SIG-M5 (cell line): ENCODE results near the gene C12orf76.

Source experiments
- DNase-seq: peaks from one replicate; lab custom pipeline; 2025; lab: John Stamatoyannopoulos, UW

C12orf76 gene

DNA sequence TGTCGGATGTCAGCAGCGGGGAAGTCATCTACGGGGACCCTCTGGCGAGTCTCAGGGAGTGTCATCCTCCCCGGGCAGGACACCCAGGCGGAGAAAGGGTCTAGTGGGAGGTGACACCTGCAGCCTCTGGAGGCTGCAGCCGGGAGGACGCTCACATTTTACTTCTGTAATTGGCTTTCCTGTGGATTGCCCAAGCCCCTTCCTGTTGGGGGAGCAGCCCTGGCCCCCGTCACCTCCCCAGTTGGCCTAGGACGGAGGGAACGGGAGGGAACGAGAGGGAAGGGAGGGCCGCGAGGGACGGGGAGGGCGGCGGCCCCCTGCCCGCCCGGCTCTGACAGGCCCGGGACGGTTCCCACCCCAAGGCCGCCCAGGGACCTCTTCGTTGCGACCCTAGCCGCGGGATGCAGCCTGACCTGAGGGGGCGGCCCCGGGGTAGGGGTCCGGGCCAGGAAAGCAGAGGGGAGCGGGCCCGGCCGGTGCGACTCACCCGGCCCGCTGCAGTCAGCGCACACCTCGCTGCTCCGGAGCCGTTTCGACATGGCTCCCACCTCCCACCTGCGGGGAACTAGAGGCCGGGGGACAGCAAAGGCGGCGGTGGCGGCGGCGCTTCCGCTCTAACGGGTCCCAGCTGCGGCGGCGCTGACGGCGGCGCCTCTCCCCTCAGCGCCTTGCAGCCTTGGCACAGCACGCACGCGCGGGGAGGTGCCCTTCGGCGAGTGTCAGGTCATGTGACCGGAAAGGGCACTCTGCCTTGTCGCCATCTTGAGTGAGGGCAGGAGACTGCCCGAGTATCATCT is 52.4 kb downstream of the C12orf76 start, which contains the start of gene GIT2:
Gene GIT2, minus strand, starts transcription at position 683 of the 797 bp plus-strand sequence. Its CDS starts 144 bp downstream, at position 539.
- DNase-seq, result peak; percentile 59

DNA sequence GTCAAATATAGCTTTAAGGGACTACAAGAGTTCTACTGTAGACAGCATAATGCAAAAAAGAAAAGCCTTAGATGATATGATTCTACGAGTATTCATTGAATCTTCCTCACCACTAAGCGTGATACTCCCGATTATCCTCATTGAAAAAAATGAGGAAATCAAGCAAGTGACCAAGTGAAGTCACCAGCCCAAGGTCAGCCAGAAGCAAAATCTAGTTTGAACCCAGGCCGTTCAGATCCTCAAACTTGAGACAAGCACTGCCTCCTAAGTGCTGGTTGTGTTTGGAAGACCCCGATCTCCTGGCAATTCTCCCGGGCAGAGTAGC is 53.0 kb downstream of the C12orf76 start:
- DNase-seq, result no peak

DNA sequence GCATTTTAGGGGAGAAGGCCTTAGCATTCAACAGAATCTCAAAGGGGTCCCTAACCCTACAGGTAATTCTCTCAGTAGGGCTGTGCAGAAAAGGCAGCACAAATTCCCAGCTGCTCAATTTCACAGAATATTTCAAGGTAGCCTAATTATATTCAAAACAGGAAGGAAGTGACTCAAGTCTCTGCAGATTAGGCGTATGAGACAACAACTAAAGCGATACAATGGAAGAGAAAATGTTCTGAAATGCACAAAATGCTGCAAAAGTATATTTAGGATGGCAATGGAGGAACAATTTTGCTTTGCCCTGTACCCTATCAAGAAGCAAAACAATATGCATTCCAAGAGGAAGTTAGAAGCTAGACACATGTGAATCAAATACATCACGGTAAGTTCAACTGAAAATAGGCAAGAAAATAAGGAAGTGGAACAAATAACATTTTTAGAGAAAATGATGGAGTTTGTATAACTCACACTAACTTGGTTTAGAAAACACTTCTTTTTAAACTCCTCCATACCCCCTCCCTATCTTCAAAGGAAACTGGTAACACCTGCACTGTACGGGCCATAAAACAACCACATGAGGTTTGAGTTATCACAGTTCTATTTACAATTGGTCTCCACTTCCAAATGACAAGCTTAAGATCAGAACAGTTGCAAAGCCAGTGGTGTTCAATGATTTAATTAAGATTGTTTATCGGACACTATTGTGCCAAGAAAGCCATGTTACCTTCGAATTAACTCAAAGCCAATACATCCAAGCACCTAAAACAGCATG is 53.7 kb downstream of the C12orf76 start:
- DNase-seq, result peak; percentile 15

DNA sequence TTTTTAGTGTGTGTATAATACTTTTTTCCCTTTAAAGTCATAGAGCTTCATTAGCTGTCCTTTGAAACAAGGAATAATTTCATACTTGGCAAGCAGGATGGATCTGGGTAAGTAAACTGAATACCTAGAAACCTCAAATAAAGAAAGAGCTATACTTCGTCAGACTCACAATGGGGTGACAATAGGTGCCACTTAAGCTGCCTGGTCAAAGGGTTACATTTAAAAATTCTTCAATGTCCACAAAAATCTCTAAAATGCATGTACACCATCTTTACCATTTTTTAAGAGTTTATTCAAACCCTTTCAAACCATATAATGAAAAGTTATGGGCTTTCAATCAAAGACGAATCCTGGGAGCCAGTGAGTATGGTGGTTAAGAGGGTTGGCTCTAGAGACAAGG is 55.2 kb downstream of the C12orf76 start:
- no peak for DNase-seq

DNA sequence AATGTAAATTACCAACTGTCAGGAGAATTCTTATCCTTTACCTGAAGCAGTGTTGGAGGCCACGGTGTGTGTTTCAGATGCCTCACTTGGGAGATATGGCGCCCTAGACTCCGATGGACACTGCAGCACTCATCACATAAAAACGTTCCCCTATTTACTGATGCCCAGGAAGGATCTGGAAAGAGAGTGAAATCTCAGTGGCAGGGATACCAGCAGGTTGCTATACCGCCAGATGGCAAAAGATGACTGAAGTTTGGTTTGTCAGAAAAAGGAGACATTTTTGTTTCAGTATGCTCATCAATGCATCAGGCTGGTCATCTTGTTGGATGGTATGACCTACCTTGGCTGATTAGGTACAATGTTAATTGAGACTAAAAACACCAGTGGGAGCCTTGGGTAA is 56.7 kb downstream of the C12orf76 start:
- DNase-seq, result no peak
